HG03196 (cell line): ENCODE measurements around the gene EMB.
"Not testable (repeated sequence)": the region's sequence is repeated elsewhere in the genome, so short reads cannot be mapped to it uniquely, and the experiment has no call there.

Experiments used
- ATAC-seq: cut with Tn5 transposase; IDR thresholded peaks from one replicate; pipeline ENCODE4 v1.9.1; 2021; ENCODE audit not compliant: unreplicated experiment

EMB gene, protein sequence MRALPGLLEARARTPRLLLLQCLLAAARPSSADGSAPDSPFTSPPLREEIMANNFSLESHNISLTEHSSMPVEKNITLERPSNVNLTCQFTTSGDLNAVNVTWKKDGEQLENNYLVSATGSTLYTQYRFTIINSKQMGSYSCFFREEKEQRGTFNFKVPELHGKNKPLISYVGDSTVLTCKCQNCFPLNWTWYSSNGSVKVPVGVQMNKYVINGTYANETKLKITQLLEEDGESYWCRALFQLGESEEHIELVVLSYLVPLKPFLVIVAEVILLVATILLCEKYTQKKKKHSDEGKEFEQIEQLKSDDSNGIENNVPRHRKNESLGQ

DNA sequence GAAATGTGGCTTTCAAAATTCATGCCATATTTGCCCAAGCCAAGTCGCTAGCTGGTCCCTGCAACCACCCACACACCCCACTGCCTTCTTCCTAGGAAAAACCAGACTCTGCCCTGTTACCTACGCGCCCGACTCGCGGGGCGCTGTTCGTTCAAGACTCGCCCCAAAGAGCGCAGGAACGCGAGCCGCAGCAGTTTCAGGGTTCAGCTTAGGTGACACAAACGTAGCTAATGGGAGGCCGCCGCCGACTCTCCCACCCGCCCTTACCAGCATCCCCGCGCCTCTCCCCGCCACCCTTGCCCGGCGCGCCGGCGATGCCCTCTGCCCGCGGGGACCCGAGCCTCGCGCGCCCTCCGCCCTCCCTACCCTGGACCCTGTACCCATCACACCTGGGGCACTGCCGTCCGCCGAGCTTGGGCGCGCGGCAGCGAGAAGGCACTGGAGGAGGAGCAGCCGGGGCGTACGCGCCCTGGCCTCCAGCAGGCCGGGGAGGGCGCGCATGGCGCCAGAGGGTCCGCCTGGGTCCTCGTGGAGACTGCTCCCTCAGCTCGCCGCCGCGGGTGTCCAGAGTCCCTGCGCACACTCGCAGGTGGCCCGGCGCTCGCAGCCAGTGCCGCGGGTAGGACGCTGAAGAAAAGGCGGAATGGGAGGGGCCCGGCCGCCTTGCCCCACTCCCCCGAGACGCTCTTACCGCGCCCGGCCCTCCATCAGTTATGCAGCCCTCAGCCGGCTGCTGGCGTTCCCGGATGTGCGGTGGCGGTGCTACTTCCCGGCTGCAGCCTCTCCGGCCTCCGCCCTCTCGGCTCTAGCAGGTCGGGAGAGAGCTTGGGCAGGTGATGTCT lies at the start of gene EMB:
EMB (minus strand) TSS at position 638 of the 842 bp plus-strand sequence; CDS start at position 501, 137 bp downstream.
- ATAC-seq, result peak; percentile 61

DNA sequence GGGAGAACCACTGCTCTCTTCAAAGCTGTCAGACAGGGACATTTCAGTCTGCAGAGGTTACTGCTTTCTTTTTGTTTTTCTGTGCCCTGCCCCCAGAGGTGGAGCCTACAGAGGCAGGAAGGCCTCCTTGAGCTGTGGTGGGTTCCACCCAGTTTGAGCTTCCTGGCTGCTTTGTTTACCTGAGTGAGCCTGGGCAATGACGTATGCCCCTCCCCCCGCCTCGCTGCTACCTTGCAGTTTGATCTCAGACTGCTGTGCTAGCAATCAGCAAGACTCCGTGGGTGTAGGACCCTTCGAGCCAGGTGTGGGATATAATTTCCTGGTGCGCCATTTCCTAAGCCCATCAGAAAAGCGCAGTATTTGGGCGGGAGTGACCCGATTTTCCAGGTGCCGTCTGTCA lies 48.4 kb upstream of the EMB start:
- not testable (repeated sequence) for ATAC-seq

DNA sequence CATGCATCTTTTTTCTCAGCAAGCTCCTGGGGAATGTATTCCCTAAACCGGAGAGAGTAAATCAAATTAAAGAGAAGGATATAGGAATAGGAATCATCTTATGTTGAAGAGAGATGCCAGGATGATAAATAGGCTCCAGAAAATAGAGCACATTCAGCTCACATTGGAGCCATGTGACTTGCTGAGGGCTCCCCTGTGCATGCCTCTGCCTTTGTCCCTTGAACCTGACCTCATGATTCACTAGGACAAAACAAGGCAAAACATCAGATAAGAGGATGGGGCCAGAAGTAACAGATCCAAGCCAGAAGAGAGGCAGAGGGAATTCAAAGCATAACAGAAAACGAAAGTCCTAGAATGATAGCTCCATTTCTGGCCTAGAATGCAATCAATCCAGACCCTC lies 37.7 kb upstream of the EMB start:
- ATAC-seq, result not testable (repeated sequence)

DNA sequence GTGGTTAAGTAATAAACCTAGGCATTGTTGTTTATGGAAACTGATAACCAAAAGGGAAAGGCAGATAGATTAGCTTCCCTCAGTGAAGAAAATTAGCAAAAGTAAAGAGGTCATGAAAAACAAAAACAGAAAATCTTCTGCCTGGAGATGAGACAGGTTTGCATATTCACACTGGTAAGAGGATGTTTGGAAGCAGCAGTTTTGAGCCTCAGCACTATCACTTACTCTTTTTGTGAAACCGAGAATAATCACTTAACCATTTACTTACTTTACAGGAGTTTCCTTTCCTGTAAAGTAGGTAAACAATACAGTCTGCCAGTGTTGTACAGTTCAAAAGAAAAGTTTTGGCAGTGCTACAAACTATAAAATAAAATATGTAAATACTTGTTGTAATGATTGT lies 35.5 kb upstream of the EMB start:
- ATAC-seq, result peak; percentile 100

DNA sequence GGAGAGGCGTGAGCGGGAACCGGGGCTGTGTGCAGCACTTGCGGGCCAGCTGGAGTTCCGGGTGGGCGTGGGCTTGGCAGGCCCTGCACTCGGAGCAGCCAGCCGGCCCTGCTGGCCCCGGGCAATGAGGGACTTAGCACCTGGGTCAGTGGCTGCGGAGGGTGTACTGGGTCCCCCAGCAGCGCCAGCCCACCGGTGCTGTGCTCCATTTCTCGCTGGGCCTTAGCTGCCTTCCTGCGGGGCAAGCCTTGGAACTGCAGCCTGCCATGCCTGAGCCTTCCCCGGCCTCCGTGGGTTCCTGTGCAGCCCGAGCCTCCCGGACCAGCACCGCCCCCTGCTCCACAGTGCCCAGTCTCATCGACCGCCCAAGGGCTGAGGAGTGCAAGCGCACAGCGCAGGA lies 23.9 kb upstream of the EMB start:
- ATAC-seq, result not testable (repeated sequence)

DNA sequence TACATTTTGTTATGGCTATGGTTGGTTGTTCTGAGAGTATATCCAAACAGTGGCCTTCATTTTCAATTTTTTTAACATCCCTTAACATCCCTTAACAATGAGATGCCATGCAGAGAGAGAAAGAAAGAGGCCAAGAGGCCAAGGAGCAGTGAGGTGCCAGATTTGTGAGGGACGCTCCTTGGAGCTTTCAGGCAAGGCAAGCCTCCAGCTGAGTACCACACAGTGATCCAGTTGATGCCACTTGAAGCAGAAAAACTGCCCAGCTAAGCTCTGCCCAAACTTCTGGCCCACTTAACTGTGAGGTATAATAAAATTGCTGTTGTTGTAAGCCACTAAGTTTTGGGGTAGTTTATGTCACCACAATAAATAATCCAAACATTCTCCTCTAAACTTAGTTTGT lies 22.6 kb upstream of the EMB start:
- ATAC-seq, result no peak

DNA sequence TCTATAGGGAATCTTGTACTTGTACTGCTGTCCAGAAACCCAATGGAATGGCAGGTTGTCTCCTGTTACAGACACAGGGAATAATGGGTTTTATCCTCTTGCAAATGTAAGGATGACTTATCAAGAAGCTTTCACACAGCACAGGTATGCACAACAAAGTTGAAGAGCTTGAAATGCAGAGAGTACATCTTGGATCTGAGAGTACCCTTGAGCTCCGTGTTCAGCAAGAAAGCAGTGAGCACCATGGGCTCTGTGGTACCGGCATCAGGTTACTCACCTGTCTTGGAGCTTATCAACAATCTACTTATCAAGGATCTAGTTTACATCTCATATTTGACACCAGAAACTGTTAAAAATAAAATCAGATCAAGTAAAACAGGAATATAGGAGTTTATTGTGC lies 22.0 kb upstream of the EMB start:
- no peak for ATAC-seq

DNA sequence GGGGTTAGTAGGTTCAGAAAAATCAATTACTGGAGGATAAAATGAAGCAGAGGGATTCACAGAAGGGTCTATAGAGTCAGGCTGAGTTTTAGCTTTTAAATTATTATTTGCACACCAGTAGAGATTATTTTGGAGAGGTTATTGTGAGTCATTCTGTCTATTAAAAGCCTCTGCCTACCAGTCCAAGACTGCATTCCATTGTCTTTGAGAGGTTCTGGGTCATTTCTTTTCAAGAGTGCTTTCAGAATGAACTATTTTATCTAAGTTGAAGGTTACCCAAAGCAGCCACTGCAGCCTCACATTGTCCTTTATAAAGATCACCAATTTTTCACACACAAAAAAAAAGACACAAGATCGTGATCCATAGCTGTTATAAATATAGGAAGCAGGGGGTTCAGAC lies 21.5 kb upstream of the EMB start:
- ATAC-seq, result not testable (repeated sequence)

DNA sequence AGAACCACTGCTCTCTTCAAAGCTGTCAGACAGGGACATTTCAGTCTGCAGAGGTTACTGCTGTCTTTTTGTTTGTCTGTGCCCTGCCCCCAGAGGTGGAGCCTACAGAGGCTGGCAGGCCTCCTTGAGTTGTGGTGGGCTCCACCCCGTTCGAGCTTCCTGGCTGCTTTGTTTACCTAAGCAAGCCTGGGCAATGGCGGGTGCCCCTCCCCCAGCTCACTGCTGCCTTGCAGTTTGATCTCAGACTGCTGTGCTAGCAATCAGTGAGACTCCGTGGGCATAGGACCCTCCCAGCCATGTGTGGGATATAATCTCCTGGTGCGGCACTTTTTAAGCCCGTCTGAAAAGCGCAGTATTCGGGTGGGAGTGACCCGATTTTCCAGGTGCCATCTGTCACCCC lies 17.3 kb upstream of the EMB start:
- not testable (repeated sequence) for ATAC-seq

DNA sequence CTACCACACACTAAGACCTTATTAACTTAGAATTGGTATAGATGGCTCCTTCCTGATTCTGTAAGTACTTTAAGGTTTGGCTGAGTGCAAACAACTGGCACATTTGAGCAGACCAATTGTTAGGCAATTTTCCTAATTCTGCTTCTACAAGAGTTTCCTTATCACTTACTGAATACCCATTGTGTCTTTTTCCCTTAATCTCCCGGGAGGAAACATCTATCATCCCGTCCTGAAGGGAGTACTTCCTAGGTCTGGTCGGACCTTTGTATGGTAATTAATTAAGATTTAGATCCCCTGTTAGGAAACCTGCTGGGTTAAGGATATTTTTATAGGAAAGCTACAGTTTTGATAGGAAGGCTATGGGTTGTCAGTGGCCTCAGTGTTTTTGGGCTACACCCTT lies 8.2 kb upstream of the EMB start:
- ATAC-seq, result not testable (repeated sequence)

DNA sequence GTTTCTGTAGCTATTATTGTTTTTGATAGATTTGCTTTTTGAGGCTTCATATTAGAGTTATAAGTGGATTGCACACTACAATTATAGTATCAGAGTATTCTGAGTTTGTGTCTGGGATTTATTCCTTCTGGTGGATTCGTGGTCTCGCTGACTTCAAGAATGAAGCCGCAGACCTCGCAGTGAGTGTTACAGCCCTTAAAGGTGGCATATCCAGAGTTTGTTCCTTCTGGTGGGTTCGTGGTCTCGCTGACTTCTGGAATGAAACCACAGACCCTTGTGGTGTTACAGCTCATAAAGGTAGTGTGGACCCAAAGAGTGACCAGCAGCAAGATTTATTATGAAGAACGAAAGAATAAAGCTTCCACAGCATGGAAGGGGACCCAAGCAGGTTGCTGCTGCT lies 6.9 kb upstream of the EMB start:
- no peak for ATAC-seq

DNA sequence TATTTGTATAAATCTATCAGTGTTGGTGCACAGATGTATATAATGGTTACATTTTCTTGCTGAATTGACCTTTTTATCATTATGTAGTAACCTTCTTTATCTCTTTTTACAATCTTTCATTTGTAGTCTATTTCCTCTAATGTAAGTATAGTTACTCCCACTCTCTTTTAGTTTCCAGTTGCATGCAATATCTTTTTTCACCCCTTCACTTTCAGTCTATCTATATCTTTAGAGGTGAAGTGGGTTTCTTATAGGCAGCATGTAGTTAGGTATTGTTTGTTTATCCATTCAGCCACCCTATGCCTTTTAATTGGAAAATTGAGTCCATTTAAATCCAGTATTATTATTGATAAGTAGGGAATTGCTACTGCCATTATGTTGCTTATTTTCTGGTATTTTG lies 6.1 kb upstream of the EMB start:
- no peak for ATAC-seq

DNA sequence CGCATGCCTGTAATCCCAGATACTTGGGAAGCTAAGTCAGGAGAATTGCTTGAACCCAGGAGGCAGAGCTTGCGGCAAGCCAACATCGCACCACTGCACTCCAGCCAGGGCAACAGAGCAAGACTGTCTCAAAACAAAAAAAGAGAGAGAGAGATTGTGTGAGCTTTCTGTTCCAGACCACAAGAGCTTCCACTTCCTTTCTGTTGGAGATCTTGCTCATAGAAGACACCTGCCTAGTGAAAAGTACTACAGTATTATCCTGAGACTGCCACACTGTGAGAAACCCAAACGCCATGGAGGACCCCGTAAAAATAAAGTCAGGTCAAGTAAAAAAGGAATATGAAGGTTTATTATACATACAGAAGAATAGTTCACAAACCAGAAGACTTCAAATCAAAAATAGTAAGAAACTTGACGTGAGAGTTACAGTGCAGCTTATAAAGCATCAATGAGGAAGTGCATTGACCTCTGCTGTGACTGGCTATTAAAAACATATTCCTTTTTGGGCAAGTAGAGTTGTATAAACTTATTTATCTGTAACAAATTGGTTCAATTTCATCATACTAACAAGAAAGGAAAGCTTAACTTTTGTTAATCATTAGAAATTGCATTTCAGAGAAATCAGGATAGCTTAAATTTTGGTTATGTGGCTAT lies 4.3 kb upstream of the EMB start:
- ATAC-seq, result peak; percentile 78

DNA sequence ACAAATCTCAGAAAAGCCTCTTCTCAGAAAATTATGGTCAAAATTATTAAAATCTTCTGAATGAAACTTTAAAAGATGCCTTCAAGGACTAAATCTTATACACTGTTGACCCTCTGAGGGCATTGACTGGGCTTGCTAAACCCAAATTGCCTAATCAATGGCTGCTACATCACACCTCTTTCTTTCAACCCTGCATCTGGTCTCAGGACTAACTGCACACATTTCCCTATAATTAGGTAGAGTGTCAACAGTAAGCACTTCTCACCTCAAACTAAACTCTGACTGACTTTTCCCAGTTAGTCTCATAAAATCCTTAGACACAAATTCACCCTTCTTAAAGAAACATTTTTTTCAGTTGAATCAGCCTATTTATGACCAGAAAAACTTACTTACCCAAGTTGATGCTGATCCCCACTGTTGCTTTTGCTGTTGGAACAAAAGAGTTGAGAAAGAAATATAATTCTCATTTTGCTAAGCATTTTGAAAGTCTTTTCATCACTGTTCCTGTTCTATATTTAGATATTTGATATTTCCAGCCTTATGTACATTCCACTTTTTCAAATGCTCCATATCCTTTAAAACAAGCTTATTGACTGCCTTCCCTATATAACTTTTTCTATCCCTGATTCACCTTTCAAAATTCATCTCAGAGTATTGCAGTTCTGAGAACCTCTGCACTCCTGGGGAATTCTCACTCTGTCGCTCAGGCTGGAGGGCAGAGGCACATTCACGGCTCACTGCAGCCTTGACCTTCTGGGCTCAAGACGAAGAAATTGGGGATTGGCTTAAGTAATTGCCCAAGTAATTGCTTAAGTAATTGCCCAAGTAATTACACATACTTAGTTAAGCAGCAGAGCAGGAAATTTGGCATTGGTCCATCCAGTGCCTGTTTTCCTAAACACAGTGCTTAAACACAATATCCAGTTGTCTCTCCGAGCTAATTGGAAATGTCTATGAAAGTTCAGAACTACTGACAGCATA lies 1.8 kb upstream of the EMB start:
- not testable (repeated sequence) for ATAC-seq

DNA sequence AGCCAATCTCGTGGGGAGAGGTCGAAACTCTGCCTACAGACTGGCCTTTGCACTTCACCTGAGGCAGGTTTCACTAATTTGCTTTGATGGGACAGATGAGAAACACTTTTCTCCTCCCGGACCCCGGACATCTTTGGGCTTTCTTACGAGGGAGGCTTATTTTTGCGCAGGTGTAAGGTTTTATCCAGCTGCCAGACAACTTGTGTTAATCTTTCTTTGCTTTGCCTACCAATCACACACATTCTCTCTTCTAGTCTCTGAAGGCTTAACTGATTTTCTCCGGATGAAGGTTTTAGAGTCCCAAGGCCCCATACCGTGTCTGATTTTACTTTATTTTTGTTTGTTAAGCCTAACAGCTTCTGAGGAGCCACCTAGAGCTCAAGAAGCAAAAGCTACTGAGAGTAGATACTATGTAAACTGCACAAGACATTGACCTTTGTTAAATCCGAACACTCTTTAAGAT lies 436 bp upstream of the EMB start:
- ATAC-seq, result no peak

DNA sequence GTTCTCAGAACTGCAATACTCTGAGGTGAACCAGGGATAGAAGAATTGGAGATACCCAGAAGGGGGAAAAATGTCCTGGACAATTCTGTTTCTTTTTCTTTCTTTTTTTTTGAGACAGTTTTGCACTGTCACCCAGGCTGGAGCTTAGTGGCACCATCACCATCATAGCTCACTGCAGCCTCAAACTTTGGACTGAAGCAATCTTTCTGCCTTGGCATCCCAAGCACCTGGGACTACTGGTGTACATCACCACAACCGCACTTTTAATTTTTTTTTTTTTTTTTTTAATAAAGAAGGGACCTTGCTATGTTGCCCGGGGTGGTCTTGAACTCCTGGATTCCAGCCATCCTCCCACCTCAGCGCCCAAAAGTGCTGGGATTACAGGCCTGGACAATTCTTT lies 1.9 kb downstream of the EMB start:
- ATAC-seq, result no peak

DNA sequence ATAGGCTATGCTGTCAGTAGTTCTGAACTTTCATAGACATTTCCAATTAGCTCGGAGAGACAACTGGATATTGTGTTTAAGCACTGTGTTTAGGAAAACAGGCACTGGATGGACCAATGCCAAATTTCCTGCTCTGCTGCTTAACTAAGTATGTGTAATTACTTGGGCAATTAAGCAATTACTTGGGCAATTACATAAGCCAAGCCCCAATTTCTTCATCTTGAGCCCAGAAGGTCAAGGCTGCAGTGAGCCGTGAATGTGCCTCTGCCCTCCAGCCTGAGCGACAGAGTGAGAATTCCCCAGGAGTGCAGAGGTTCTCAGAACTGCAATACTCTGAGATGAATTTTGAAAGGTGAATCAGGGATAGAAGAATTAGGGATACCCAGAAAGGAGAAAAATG lies 3.0 kb downstream of the EMB start:
- ATAC-seq, result not testable (repeated sequence)

DNA sequence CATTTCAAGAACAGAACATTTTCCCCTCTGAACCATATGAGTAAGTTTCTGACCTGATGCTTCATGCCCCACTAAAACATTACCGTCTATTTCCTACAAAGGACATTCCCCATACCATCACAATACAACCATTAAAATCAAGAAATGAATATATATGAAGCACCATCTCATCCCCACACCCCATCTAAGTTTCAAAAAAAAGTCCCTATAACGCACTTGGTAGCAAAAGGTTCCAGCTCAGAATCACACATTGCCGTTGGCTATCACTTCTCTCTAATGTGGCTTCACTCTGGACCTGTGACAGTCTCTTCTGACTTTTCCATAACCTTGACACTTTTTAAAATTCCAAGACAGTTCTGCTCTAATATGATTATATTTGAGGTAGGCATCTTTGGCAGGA lies 5.9 kb downstream of the EMB start:
- ATAC-seq, result no peak

DNA sequence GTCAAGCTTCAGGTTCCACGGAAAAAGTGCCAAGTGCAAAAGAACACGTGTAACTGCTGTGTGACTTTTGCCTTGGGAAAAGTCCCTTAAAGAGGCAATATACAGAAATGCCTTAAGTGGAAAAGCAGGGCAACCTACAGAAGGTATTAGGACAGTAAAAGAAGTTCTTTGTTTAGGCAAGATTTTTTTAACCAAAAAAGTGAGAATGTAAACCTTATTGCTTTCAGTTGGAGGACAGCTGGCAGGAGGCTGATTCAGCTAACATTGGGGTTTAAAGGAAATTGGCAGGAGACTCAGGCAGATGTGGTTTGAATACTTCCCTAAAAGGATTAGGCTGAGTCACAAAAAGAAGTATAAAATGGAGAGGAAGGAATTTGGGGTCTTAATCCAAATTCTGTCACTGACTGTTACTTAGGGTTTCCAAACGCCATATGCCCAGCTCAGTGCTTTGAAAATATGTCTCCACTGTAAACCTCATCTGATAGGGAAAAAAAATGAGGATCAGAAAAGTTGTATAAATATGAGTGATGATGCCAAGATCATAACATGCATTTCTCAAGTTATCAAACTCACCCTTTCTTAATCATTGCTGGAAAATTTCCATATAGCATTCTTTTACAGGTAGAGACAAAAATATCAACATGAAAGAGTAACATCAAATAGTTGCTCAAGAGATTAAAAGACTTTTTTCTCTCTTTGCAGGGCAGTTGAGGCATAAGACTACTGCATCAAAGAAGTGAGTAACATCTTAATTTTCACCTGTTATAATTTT lies 9.8 kb downstream of the EMB start:
- ATAC-seq, result not testable (repeated sequence)
